ENCODE data around the gene OR4K1.
"Not testable (repeated sequence)": the region's sequence is repeated elsewhere in the genome, so short reads cannot be mapped to it uniquely, and the experiment has no call there.

The OR4K1 gene

DNA sequence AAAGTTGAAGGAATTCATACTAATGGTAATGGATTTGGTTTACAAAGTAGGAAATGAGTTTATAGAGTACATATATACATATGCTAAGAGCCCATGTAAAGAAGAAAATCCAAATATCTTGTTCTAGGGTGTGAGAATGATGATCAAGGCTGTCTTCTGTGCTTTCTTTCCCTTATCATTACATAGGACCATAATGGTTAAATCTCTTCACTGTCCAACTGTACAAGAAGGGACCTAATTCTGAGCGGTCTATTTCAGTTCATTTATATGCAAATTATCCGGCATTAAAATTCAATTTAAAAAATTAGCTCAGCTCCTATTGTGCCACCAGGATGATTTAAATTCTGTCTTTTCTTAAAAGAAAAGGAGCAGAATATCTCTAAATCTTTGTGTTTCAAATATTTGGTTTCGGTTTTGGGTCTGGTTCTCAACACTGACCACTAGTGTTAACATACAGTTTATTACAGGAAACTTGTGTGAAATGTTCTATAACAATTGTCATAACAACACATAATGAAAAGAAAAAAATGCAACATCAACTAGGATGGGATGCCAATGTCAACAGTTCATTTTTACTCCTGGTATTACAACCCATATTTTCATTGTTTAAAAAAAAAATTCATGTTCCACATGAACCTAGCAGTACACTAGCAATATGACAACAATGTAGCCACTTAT, 16.8 kb downstream of the OR4K1 start:
- H3K27ac ChIP-seq, result no peak overlapping the region
- no peaks in the 10 kb centered on the region for H3K9me3 ChIP-seq
- no peak overlapping the region for H3K4me3 ChIP-seq (ENCODE audit: low read depth in 1 of 2, low read length in 1 of 2)
- H3K4me1 ChIP-seq (ENCODE audit: control insufficient read depth in 1 of 2, insufficient read depth in 1 of 2, low read depth in 1 of 2, low read length in 1 of 2), result no peaks in the 10 kb centered on the region
- no peaks in the 10 kb centered on the region for H3K27me3 ChIP-seq
- no peaks in the 10 kb centered on the region for H3K36me3 ChIP-seq
- TF ChIP-seq, protein P1, sequence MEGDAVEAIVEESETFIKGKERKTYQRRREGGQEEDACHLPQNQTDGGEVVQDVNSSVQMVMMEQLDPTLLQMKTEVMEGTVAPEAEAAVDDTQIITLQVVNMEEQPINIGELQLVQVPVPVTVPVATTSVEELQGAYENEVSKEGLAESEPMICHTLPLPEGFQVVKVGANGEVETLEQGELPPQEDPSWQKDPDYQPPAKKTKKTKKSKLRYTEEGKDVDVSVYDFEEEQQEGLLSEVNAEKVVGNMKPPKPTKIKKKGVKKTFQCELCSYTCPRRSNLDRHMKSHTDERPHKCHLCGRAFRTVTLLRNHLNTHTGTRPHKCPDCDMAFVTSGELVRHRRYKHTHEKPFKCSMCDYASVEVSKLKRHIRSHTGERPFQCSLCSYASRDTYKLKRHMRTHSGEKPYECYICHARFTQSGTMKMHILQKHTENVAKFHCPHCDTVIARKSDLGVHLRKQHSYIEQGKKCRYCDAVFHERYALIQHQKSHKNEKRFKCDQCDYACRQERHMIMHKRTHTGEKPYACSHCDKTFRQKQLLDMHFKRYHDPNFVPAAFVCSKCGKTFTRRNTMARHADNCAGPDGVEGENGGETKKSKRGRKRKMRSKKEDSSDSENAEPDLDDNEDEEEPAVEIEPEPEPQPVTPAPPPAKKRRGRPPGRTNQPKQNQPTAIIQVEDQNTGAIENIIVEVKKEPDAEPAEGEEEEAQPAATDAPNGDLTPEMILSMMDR (IDR thresholded peaks at IDR 0.05), result no peak

DNA sequence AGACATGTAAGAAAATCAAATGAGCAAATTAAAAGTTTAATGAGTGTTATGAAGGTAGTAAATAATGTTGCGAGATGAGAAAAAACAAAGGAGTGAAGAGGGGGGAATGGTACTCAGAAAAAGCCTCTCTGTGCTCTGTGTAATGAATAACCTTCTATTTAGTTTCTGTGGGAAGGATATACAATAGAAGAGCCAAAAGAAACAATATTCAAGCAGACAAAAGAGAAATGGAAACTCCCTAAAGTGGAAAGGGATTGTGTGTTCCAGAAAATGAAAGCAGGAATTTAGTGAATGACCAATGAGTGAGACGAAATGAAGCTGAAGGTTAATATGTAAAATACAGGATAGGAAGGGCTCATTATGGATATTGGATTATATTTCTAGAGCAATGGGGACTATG, 18.5 kb downstream of the OR4K1 start:
- no peaks in the 10 kb centered on the region for H3K36me3 ChIP-seq

DNA sequence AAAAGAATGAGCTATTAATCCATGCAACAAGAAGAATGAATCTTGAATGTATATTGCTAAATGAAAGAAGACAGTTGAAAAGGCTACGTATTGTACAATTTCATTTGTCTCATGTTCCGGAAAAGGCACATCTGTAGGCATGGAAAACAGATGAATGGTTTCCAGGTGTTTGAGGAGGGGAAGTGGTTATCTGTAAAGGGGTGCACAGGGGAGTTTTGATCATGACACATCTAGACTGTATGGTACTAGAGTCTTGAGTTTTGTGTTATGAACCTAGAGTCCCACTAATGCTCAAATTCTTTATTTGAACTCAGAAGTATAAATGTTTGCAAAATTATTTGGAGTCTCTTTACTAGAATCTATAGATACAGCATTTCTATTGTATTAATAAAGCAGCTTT, 39.0 kb downstream of the OR4K1 start:
- H3K9me3 ChIP-seq; H3K4me1 ChIP-seq (ENCODE audit: control insufficient read depth in 1 of 2, insufficient read depth in 1 of 2, low read depth in 1 of 2, low read length in 1 of 2); H3K36me3 ChIP-seq; H3K27ac ChIP-seq; H3K27me3 ChIP-seq; H3K4me3 ChIP-seq (ENCODE audit: low read depth in 1 of 2, low read length in 1 of 2): not testable (repeated sequence)

More for the DNA sequence above, 18.5 kb downstream of the OR4K1 start:
- Histone ChIP-seq H3K4me1 (ENCODE audit: control insufficient read depth in 1 of 2, insufficient read depth in 1 of 2, low read depth in 1 of 2, low read length in 1 of 2) (no peaks in the 10 kb centered on the region), H3K27ac (no peak overlapping the region), H3K27me3 (no peaks in the 10 kb centered on the region), H3K4me3 (ENCODE audit: low read depth in 1 of 2, low read length in 1 of 2) (no peak overlapping the region), H3K9me3 (no peaks in the 10 kb centered on the region)
- TF ChIP-seq, protein P1 (IDR thresholded peaks at IDR 0.05), result no peak

DNA sequence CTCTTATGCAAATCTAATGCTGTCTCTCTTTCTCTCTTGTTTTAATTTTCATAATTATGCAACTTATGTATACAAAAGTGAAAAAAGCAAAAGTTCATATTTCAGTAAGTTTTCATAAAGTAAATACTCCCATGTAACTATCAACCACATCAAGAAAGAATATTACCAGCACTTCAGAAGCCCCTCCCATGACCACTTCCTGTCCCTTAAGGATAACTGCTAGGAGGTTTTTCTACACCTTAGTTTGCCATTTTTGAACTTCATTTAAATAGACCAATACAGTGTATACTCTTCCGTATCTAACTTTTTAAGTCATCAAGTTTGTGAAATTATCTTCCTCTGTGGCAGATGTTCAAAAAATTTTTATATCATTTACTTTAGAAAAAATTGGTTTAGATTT, 44.1 kb downstream of the OR4K1 start:
- Histone ChIP-seq H3K4me1 (ENCODE audit: control insufficient read depth in 1 of 2, insufficient read depth in 1 of 2, low read depth in 1 of 2, low read length in 1 of 2) (no peaks in the 10 kb centered on the region), H3K36me3 (no peaks in the 10 kb centered on the region), H3K9me3 (no peaks in the 10 kb centered on the region), H3K27me3 (no peaks in the 10 kb centered on the region), H3K4me3 (ENCODE audit: low read depth in 1 of 2, low read length in 1 of 2) (no peak overlapping the region), H3K27ac (no peak overlapping the region)
- TF ChIP-seq, protein P1 (IDR thresholded peaks at IDR 0.05), result no peak

DNA sequence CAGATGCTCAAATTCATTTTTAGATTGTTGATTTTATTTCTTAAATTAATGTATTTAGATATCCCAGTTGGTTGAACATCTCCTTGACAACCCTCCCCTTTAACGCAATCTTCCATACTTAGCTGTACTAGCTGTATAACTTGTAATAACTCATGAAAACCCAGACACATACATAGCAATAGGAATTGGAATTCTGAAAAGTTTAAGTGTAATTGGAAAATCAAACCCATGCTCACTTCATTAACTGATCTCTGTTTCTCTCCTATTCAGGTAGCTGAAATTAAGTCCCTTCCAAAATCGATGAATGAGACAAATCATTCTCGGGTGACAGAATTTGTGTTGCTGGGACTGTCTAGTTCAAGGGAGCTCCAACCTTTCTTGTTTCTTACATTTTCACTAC, 44.6 kb downstream of the OR4K1 start, which contains the start of gene OR4K15:
OR4K15 (plus strand) TSS at position 301 of the 400 bp plus-strand sequence; CDS start at position 301, 0 bp downstream.
- no peaks in the 10 kb centered on the region for H3K9me3 ChIP-seq
- H3K27me3 ChIP-seq, result no peaks in the 10 kb centered on the region
- TF ChIP-seq, protein P1 (IDR thresholded peaks at IDR 0.05), result no peak
- H3K4me1 ChIP-seq (ENCODE audit: control insufficient read depth in 1 of 2, insufficient read depth in 1 of 2, low read depth in 1 of 2, low read length in 1 of 2), result no peaks in the 10 kb centered on the region
- H3K4me3 ChIP-seq (ENCODE audit: low read depth in 1 of 2, low read length in 1 of 2), result no peak within 1 kb of the TSS
- no peak within 1 kb of the TSS for H3K27ac ChIP-seq
- H3K36me3 ChIP-seq, result no peaks in the 10 kb centered on the region

Measured in neutrophil (primary cell).